ENCODE measurements around the gene ENG. TPM values are rescaled to one million over a fixed set of nuclear protein-coding genes. Genes with fewer than 3 reads are reported as not detected.

ENG gene
- 17.2 and 34.2 TPM in 2 replicates for polyA plus RNA-seq (2011; rRNA removed)
- polyA minus RNA-seq (2011; rRNA and poly(A)+ RNA removed): 29.1 and 34.5 TPM in 2 replicates

DNA sequence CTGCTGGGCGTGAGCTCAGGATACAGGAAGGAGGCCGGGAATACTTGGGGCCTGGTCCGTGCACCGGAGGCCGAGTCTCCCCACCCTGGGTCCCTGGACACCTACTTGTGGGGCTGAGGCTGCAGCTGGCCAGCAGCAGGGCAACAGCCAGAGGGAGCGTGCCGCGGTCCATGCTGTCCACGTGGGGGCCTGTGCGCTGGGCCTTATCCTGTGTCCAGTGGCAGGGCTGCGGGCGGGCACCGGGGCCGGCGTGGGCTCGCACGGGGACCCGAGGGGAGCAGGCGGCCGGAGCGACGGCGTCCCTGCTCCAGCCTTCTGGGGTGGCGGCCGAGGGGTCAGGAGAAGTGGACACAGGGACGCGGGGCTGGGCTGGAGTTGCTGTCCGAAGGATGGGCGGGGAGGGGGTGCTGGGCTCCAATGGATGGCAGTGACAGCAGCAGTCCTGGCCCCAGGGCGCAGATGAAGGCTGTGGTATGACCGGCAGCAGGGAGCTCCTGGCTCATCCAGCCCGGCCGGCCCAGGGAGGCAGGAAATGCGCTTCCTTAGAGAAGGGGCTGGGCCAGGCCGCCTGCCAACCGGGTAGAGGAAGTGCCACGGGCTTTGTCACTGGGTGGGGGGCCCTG is at the start of gene ENG:
TSS of gene ENG (minus strand) at position 475 of the 623 bp plus-strand sequence. CDS start at position 172, 303 bp downstream.
- Histone ChIP-seq H3K27me3 (ENCODE audit: control insufficient read depth, insufficient read depth, low read length) (no peaks in the 10 kb centered on the region), H3K4me3 (ENCODE audit: low read depth, low read length) (peak within 1 kb of the TSS; percentile 79), H3K9me3 (ENCODE audit: control insufficient read depth, insufficient read depth, low read length) (peaks cover 17% of the 10 kb centered on the region), H3K27ac (ENCODE audit: low read depth, low read length) (peak within 1 kb of the TSS; percentile 86)
- ChIA-PET POLR2A (interaction anchor here (0.5 to 2.4 kb wide), 9 partner anchors 15 to 102 kb away, joined by 3 to 10 read pairs (median 5); partner anchors contain the start of gene FPGS), CTCF (interaction anchor here (0.7 to 2.6 kb wide), 4 partner anchors 15 to 120 kb away, joined by 4 to 11 read pairs (median 5); partner anchors contain the start of gene TOR2A)
- TF ChIP-seq, protein P1, sequence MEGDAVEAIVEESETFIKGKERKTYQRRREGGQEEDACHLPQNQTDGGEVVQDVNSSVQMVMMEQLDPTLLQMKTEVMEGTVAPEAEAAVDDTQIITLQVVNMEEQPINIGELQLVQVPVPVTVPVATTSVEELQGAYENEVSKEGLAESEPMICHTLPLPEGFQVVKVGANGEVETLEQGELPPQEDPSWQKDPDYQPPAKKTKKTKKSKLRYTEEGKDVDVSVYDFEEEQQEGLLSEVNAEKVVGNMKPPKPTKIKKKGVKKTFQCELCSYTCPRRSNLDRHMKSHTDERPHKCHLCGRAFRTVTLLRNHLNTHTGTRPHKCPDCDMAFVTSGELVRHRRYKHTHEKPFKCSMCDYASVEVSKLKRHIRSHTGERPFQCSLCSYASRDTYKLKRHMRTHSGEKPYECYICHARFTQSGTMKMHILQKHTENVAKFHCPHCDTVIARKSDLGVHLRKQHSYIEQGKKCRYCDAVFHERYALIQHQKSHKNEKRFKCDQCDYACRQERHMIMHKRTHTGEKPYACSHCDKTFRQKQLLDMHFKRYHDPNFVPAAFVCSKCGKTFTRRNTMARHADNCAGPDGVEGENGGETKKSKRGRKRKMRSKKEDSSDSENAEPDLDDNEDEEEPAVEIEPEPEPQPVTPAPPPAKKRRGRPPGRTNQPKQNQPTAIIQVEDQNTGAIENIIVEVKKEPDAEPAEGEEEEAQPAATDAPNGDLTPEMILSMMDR (IDR thresholded peaks at IDR 0.05; ENCODE audit: low read depth, low read length): peak; percentile 21; the same call in 1 of the 2 replicates
- DNase-seq (ENCODE audit: low read depth, low spot score): no peak

DNA sequence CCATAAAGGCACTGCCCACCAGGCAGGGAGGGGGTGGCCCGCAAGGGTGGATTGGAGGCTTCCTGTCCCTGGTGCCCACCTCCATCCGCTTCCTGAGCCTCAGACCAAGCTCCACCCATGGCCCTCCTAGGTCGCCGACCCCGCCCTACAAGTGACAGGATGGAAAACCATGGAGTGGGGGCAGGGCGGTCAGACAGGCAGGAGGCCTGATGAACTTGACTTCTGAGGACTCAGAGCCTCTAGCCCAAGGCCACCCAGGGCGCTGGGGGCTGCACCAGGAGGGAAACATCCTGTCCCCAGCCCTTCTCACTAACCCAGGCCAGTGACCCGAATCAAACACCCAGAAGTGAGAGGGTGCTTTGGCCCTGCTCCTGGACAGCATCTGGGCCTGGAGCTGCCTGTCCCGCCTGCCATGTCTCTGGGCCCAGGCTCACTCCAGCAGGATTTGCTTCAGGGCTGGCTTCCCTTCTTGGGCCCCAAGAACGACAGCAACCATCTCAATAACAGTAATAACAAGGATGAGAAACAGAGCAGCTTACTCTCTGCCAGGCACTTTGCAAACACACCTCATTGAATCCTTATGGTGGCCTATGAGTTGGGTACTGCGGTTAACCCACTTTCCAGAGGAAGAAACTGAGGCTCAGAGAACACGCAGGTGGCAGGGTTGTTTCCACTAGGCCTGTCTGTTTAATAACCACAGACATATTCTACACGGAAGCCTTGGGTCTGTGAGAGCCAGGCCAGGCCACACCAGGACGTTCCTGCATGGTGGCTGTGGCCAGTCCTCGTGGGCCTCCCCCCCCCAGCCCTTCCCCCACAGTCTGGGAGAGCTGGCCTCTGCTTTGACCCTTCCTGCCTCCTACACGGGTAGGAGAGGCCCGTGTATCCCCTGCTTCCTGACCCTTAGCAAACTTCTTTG is 49.4 kb upstream of the ENG start:
- Histone ChIP-seq H3K9me3 (ENCODE audit: control insufficient read depth, insufficient read depth, low read length) (peaks cover 4% of the 10 kb centered on the region; the same call in 1 of the 2 replicates), H3K27ac (ENCODE audit: low read depth, low read length) (no peak overlapping the region), H3K4me3 (ENCODE audit: low read depth, low read length) (no peak overlapping the region), H3K27me3 (ENCODE audit: control insufficient read depth, insufficient read depth, low read length) (no peaks in the 10 kb centered on the region)
- ChIA-PET CTCF (no interaction called here), POLR2A (no interaction called here)
- DNase-seq (ENCODE audit: low read depth, low spot score): no peak
- TF ChIP-seq, protein P1 (IDR thresholded peaks at IDR 0.05; ENCODE audit: low read depth, low read length): no peak

DNA sequence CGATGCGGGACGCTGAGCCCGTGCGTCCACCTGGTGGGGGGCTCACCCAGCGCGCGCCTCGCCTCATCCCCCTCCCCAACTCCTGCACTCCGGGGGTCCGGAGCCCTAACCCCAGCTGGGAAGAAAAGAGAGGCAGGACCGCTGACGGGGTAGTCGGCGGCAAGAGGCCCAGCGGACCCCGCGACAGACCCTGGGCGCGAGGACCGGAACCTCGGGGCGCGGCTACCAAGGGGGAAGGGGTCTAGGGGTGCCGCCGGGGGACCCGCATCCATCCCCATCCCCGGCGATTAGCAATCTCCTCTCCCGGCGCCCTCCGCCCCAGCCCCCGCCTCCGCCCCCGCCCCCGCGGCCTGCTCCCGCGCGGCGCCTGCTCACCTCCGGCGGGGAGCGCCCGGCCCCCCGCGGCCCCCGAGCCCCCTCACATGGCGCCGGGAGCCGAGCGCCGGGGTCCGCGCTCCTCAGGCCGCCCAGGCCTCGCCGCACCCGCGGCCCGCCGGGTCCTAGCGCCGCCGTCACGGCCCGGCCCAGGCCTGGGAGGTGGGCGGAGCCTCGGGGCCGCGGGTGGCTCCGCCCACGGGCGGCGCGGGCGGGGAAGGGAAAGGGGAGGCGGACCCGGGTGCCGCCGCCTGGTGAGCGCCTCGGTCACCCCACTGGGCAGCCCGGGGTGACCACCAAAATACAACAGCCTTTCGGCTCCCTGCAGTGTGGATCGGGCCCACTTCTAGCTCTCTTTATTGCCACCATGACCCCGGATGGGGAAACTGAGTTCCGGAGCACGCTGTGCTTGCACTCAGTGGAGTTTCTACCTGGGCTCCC is 44.9 kb upstream of the ENG start, which contains the start of gene ST6GALNAC6:
TSS of gene ST6GALNAC6 (minus strand) at position 476 of the 816 bp plus-strand sequence. CDS start 1,622 bp downstream, outside the sequence.
- POLR2A ChIA-PET: interaction anchor here (0.8 to 2.9 kb wide), 5 partner anchors 17 to 261 kb away, joined by 3 to 18 read pairs (median 4); partner anchors contain the start of genes BBLN, CDK9 and ST6GALNAC4
- H3K27me3 ChIP-seq (ENCODE audit: control insufficient read depth, insufficient read depth, low read length): no peaks in the 10 kb centered on the region
- DNase-seq (ENCODE audit: low read depth, low spot score): no peak
- H3K9me3 ChIP-seq (ENCODE audit: control insufficient read depth, insufficient read depth, low read length): peaks cover 18% of the 10 kb centered on the region
- CTCF ChIA-PET: interaction anchor here (0.7 kb wide), 1 partner anchor 22 kb away, joined by 3 read pairs; no protein-coding TSS in a partner anchor
- peak within 1 kb of the TSS; percentile 90 for H3K27ac ChIP-seq (ENCODE audit: low read depth, low read length)
- TF ChIP-seq, protein P1 (IDR thresholded peaks at IDR 0.05; ENCODE audit: low read depth, low read length): no peak
- H3K4me3 ChIP-seq (ENCODE audit: low read depth, low read length): peak within 1 kb of the TSS; percentile 80

DNA sequence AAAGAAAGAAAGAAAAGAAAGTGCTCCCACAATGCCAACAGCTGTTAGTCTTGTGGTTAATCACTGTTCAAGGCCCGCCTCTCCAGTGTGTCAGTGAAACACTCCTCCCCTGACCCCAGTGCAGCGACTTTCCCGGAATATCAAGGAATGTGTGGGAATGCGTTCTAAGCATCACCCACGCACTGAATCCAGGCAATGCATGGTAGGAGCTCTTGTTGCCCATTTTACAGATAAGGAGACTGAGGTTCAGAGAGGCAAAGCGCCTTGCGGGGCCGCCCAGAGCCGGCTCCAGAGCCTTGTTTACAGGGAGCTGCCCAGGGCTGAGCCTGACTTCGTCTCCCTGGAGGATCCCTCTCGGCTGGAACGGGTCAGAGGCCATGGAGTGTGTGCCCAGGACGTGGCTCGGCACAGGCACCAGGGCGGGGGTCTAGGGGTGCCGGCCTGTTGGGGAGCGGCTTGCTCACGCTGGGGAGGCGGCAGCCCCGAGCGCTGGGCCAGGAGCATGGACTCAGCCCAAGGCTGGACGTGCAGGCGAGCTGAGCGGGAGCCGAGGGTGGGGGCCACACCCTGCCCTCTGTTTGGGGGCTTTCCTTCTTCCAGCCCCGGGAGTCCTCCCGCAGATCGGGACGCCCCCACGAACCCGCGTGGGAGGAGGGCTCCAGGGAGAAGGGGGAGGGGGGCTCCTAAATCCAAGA is 44.1 kb upstream of the ENG start:
- H3K9me3 ChIP-seq (ENCODE audit: control insufficient read depth, insufficient read depth, low read length): peaks cover 26% of the 10 kb centered on the region
- no peaks in the 10 kb centered on the region for H3K27me3 ChIP-seq (ENCODE audit: control insufficient read depth, insufficient read depth, low read length)
- peak; percentile 64 for DNase-seq (ENCODE audit: low read depth, low spot score)
- ChIA-PET CTCF (no interaction called here), POLR2A (interaction anchor here (0.5 to 2.9 kb wide), 9 partner anchors 15 to 455 kb away, joined by 3 to 18 read pairs (median 4); partner anchors contain the start of genes AK1, BBLN, CDK9 and ST6GALNAC4)
- H3K27ac ChIP-seq (ENCODE audit: low read depth, low read length): peak overlapping the region; percentile 90
- TF ChIP-seq, protein P1 (IDR thresholded peaks at IDR 0.05; ENCODE audit: low read depth, low read length): no peak
- H3K4me3 ChIP-seq (ENCODE audit: low read depth, low read length): peak overlapping the region; percentile 80
